Gastroesophageal sphincter (tissue), 4 donors: ENCODE measurements around the gene SMTNL2. TPM values are rescaled to one million over a fixed set of nuclear protein-coding genes. Genes with fewer than 3 reads are reported as not detected.
A peak's percentile ranks its signal among the peaks of the same experiment; 100 is the strongest.

Source experiments
- ATAC-seq: fragments of 150-250 bp; one replicate; pipeline ENCODE4 v1.9.1; 2016; ENCODE audit warnings: mild to moderate bottlenecking, moderate library complexity
- H3K27ac ChIP-seq, 4 donors: fragments of 200-600 bp; sonication (generic) in 3 of 4; 1 replicate in 3 of 4; 2 replicates in 1 of 4; pipeline ENCODE4 v1.5.1; 2016 to 2019
- H3K27me3 ChIP-seq: fragments of 200-600 bp; sonication (generic); one replicate; pipeline ENCODE4 v1.5.1; 2019
- H3K36me3 ChIP-seq, 2 donors: fragments of 200-600 bp; sonication (generic); one replicate each; pipeline ENCODE4 v1.5.1; 2019; ENCODE audit warnings: control low read depth in 1 of 2
- H3K4me1 ChIP-seq, 3 donors: fragments of 200-600 bp; sonication (generic); 1 replicate in 2 of 3; 2 replicates in 1 of 3; pipeline ENCODE4 v1.5.1; 2016 to 2019; ENCODE audit warnings: control low read depth in 2 of 3
- H3K4me3 ChIP-seq, 2 donors: fragments of 200-600 bp; sonication (generic); one replicate each; pipeline ENCODE4 v1.5.1; 2019; ENCODE audit warnings: mild to moderate bottlenecking in 1 of 2, moderate library complexity in 1 of 2
- H3K9me3 ChIP-seq, 3 donors: fragments of 200-600 bp; sonication (generic); one replicate each; pipeline ENCODE4 v1.5.1; 2017 to 2019; ENCODE audit warnings: control low read depth in 2 of 3
- EP300 ChIP-seq: sonication (generic); formaldehyde crosslinking; IDR thresholded peaks from one replicate; pipeline ENCODE4 v1.6.1; 2017; ENCODE audit warnings: antibody characterized with exemption, mild to moderate bottlenecking
- POLR2A ChIP-seq, 2 donors: fragments of 450-650 bp; IDR thresholded peaks; one replicate each; pipeline ENCODE4 v1.6.1; 2017; ENCODE audit warnings: antibody characterized with exemption in 2 of 2, mild to moderate bottlenecking in 2 of 2, moderate library complexity in 1 of 2
- POLR2AphosphoS5 ChIP-seq: sonication (generic); formaldehyde crosslinking; IDR thresholded peaks from one replicate; pipeline ENCODE4 v1.6.1; 2017; ENCODE audit warnings: antibody characterized with exemption
- WGBS, 2 donors: methylation state at CpG; one replicate each; pipeline ENCODE4 v1.1.5; 2018; ENCODE audit warnings: low coverage in 1 of 2; 5-methylcytosine and 5-hydroxymethylcytosine counted together
- total RNA-seq, 4 donors: library from RNA; depleted of rRNA; stranded (reverse); fragments of >200 nt; gene quantifications; one replicate each; pipeline ENCODE4 v1.1.0, GENCODE V29; 2016
- TF ChIP-seq, protein P1 (sequence below), 4 experiments: fragments of 200-600 bp in 2 of 4; fragments of 450-650 bp in 2 of 4; sonication (generic) in 1 of 4; IDR thresholded peaks; one replicate each; pipeline ENCODE4 v1.5.1; 2017 to 2019; ENCODE audit warnings: antibody characterized with exemption in 4 of 4, mild to moderate bottlenecking in 2 of 4, moderate library complexity in 2 of 4

SMTNL2 gene
- total RNA-seq, 4 donors from 2014 or later, result 2.0 to 5.2 (median 3.7) TPM

DNA sequence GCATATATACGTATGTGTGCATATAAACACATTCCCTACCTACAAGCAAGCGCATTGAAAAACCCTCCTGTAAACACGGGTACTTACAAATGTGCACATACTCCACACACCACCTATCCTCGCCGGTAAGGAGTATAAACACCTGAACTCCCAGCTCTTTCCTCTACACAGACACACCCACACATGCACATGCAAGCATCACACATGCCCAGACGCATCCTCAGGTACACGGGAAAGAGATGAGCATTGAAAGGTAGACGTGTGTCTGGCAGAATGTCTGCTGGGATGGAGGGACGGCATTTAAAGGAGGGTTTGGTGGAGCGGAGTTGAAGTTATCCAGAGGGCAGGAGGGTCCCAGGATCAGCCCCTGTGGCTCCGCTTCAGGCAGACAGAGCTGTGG is 4.7 kb upstream of the SMTNL2 start:
- H3K9me3 ChIP-seq, result no peaks in the 10 kb centered on the region
- peaks cover 51% of the 10 kb centered on the region for H3K27me3 ChIP-seq
- 82% methylated on average over 6 to 9 of the region's 11 CpGs for WGBS, 2 donors
- ATAC-seq, result no peak
- TF ChIP-seq, protein P1, sequence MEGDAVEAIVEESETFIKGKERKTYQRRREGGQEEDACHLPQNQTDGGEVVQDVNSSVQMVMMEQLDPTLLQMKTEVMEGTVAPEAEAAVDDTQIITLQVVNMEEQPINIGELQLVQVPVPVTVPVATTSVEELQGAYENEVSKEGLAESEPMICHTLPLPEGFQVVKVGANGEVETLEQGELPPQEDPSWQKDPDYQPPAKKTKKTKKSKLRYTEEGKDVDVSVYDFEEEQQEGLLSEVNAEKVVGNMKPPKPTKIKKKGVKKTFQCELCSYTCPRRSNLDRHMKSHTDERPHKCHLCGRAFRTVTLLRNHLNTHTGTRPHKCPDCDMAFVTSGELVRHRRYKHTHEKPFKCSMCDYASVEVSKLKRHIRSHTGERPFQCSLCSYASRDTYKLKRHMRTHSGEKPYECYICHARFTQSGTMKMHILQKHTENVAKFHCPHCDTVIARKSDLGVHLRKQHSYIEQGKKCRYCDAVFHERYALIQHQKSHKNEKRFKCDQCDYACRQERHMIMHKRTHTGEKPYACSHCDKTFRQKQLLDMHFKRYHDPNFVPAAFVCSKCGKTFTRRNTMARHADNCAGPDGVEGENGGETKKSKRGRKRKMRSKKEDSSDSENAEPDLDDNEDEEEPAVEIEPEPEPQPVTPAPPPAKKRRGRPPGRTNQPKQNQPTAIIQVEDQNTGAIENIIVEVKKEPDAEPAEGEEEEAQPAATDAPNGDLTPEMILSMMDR (IDR thresholded peaks at IDR 0.05), result no peak
- TF ChIP-seq EP300 (no peak), POLR2AphosphoS5 (no peak), POLR2A (IDR thresholded peaks at IDR 0.05) (no peak)
- H3K4me3 ChIP-seq, result no peak overlapping the region
- no peaks in the 10 kb centered on the region for H3K36me3 ChIP-seq
- H3K4me1 ChIP-seq, result peaks cover 0 to 19% (median 5%) of the 10 kb centered on the region in 3 donors
- no peak overlapping the region for H3K27ac ChIP-seq

DNA sequence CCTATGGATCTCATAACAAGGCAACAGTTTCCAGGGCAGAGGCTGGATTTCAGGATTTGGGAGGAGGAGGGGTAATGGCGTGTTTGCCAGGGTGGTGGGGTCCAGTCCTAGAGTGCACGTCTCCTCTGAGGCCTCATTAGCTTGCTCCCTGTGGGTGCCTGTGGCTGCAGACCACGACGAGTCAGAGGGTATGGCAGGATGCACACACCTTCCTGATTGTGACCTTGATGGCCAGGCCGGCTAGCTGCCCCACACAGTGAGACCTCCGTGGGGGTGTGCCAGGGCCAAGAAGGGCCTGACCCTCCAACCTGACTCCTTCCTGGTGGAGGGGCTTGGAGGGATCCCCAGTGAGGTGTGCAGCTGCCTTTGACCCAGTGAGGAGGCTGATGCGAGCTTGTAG is 4.0 kb upstream of the SMTNL2 start:
- TF ChIP-seq, protein P1 (IDR thresholded peaks at IDR 0.05), result no peak
- TF ChIP-seq POLR2A (IDR thresholded peaks at IDR 0.05) (no peak), POLR2AphosphoS5 (no peak)
- H3K4me3 ChIP-seq, result no peak overlapping the region
- no peak overlapping the region for H3K27ac ChIP-seq
- H3K9me3 ChIP-seq, result no peaks in the 10 kb centered on the region
- ATAC-seq, result no peak
- H3K4me1 ChIP-seq, result peaks cover 0 to 25% (median 5%) of the 10 kb centered on the region in 3 donors
- peaks cover 57% of the 10 kb centered on the region for H3K27me3 ChIP-seq
- WGBS, 2 donors, result no CpG with 5 or more reads among the region's 7 CpGs
- no peaks in the 10 kb centered on the region for H3K36me3 ChIP-seq

- peaks cover 59% of the 10 kb centered on the region for H3K27me3 ChIP-seq
- no peaks in the 10 kb centered on the region for H3K9me3 ChIP-seq
- TF ChIP-seq, protein P1 (IDR thresholded peaks at IDR 0.05), result no peak
- TF ChIP-seq POLR2AphosphoS5, result no peak
- no peak for TF ChIP-seq POLR2A (IDR thresholded peaks at IDR 0.05)
- TF ChIP-seq EP300, result no peak
- H3K4me1 ChIP-seq, result peaks cover 0 to 32% (median 5%) of the 10 kb centered on the region in 3 donors
- WGBS, 2 donors, result 83% methylated on average over 1 of the region's 7 CpGs; no CpG with 5 or more reads in 1 of the 2 donors
- H3K27ac ChIP-seq, result no peak overlapping the region
- no peaks in the 10 kb centered on the region for H3K36me3 ChIP-seq
- ATAC-seq, result no peak
- no peak overlapping the region for H3K4me3 ChIP-seq
These were observed 2.2 kb upstream of the SMTNL2 start for GRCh38 chr17:4582101-4582501.

DNA sequence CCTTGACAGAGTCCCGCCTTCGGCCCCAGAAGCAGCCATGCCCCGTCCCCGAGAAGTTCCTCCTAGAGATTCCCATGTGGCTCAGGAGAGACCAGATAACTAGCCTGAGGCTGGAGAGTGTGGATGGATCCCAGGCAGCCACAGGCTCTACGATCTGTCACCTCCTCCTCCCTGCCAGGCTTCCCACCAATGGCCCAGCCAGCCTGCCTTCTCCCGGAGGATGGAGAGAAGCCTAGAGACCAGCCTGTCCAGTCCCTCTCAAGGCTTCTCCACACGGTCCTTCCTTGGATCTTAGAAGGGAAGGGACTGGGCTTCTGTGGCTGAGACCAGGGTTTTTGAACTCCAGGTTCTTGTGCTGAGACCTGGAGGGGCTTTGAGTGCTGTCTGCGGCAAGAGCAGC is 1.6 kb upstream of the SMTNL2 start:
- TF ChIP-seq POLR2AphosphoS5, result no peak
- TF ChIP-seq EP300, result no peak
- TF ChIP-seq, protein P1 (IDR thresholded peaks at IDR 0.05), result no peak
- no peak for TF ChIP-seq POLR2A (IDR thresholded peaks at IDR 0.05)
- Histone ChIP-seq H3K36me3 (no peaks in the 10 kb centered on the region), H3K4me3 (no peak overlapping the region), H3K4me1 (peaks cover 0 to 32% (median 5%) of the 10 kb centered on the region in 3 donors), H3K9me3 (no peaks in the 10 kb centered on the region), H3K27ac (no peak overlapping the region), H3K27me3 (peaks cover 59% of the 10 kb centered on the region)
- WGBS, 2 donors, result 89 to 90% methylated on average over 2 to 5 of the region's 8 CpGs
- no peak for ATAC-seq

DNA sequence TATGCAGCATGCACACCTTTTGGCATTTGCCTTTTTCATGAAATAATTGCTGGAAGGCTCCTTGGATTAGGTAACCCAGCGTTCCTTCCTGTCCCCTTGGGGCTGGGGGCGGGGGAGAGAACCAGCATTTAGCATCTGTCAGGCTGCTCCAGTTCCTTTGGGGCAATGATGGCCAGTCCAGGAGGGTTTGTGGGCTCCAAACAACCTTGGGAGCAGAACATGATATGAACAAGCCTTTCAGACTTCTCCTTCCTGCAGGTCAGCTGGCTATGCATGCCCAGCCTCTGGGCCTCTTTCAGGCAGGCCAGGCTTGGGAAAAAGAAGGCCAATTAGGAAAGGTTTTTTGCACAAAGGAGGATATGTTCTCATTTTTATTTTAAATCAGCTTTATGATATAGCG is 1.1 kb upstream of the SMTNL2 start:
- TF ChIP-seq EP300, result no peak
- TF ChIP-seq POLR2A (IDR thresholded peaks at IDR 0.05), result no peak
- no peak for TF ChIP-seq POLR2AphosphoS5
- TF ChIP-seq, protein P1 (IDR thresholded peaks at IDR 0.05), result no peak
- WGBS, 2 donors, result 69% methylated on average over 3 of the region's 3 CpGs; no CpG with 5 or more reads in 1 of the 2 donors
- Histone ChIP-seq H3K9me3 (no peaks in the 10 kb centered on the region), H3K36me3 (no peaks in the 10 kb centered on the region), H3K27me3 (peaks cover 59% of the 10 kb centered on the region), H3K4me1 (peaks cover 0 to 32% (median 5%) of the 10 kb centered on the region in 3 donors), H3K4me3 (no peak overlapping the region), H3K27ac (peak overlapping the region in 1 of 4 donors; percentile 86)
- no peak for ATAC-seq
